Activated T-helper 1 cell treated with anti-CD3 and anti-CD28 coated beads, Interleukin-2, amount 50 U/mL, for 16 hours (primary cell): ENCODE results near the gene UBE2K.
"Not testable (repeated sequence)": the region's sequence is repeated elsewhere in the genome, so short reads cannot be mapped to it uniquely, and the experiment has no call there.

Experiments used
- DNase-seq, 2 donors: peaks; one replicate each; pipeline ENCODE4 v3.0.0-alpha.2; 2020; ENCODE audit warnings: low read depth in 1 of 2, low spot score in 1 of 2

UBE2K gene

DNA sequence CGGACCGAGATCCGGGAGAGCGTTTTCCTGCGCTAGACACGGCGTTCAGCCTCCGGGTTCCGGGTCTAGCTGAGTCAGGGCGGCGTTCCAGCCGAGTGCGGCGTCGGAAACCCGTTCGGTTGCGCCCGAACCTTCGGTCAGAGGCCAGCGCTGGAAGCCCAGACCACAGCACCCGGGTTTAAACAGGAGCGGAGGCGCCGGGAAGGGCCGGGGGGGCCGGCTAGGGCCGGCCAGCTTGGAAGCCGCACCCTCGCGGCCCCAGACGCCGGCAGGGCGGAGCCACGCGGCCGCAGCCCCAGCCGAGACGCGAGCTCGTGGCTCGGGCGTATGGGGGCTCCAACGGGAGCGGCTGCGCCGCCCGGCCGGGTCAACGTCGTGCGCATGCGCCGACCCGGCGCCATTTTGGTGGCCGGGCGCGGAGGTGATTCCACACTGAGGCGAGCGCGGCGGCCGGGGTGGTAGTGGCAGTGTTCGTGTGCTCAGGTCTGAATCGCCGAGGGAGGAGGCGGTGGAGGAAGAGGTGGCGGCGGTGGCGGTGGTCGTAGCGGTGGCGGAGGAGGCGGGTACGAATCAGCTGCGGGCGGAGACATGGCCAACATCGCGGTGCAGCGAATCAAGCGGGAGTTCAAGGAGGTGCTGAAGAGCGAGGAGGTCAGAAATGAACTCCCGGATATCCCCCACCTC, at the start of gene UBE2K:
TSS of gene UBE2K (plus strand) at position 397 of the 684 bp plus-strand sequence. CDS start at position 589, 192 bp downstream.
- DNase-seq, result peak; percentile 77 to 86

- no peak for DNase-seq
These were observed 49.7 kb upstream of the UBE2K start for GRCh38 chr4:39648213-39648612.

GRCh38 chr4:39648827-39649558, 48.9 kb upstream of the UBE2K start:
- DNase-seq, result no peak

- no peak for DNase-seq
These were observed 48.2 kb upstream of the UBE2K start for GRCh38 chr4:39649639-39650265.

DNA sequence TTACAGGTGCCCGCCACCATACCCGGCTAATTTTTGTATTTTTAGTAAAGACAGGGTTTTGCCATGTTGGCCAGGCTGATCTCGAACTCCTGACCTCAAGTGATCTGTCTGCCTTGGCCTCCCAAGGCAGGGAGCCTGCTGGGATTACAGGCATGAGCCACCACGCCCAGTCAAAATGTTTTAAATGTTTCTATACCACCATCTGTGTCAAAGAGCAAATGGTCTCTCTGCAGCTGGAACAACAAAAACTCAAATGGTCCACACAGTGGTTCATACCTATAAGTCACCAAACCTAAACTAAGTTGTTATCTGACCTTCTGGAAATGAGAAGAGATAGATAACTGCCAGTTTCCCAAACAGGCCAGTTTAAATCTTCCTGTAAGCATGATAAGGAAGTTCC, 46.4 kb upstream of the UBE2K start:
- DNase-seq, result not testable (repeated sequence)

GRCh38 chr4:39655211-39655610, 42.7 kb upstream of the UBE2K start:
- DNase-seq, result no peak

DNA sequence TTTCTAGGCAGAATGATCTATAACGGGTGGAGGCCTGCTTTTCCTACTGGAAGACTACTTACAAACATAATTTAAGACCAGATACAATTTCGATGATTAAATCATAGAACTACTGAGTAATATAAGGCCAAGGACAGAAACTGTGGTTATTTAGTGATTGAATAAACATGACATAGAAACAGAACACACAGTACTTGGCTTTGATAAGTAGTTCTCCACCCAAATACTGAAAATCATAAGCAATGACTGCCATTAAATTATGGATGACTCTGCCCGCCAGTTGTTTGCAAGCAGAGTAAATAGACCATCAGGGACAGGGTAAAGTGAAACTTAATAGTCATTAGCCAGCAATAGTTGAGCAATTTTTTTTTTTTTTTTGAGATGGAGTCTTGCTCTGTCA, 42.1 kb upstream of the UBE2K start:
- no peak for DNase-seq

GRCh38 chr4:39656638-39657037, 41.3 kb upstream of the UBE2K start:
- DNase-seq, result not testable (repeated sequence)

GRCh38 chr4:39657465-39657864, 40.5 kb upstream of the UBE2K start:
- no peak for DNase-seq

- no peak for DNase-seq
These were observed 39.2 kb upstream of the UBE2K start for GRCh38 chr4:39658756-39659155.

DNA sequence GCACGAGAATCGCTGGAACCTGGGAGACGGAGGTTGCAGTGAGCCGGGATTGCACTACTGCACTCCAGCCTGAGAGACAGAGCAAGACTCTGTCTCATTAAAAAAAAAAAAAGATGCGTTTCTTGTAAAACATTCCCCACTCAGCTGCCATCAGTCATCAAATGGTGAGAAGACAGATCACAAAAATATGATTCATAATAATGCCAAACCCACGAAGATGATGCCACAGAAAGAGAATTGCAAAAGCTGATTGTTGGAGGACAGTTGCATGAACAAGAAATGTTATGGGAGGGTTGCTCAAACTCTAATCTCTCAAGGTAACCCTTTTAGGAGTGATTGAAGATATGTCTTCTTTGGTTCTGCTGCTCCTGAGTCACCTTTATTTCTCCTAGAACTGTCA, 37.9 kb upstream of the UBE2K start:
- no peak for DNase-seq

GRCh38 chr4:39660757-39661156, 37.2 kb upstream of the UBE2K start:
- no peak for DNase-seq

DNA sequence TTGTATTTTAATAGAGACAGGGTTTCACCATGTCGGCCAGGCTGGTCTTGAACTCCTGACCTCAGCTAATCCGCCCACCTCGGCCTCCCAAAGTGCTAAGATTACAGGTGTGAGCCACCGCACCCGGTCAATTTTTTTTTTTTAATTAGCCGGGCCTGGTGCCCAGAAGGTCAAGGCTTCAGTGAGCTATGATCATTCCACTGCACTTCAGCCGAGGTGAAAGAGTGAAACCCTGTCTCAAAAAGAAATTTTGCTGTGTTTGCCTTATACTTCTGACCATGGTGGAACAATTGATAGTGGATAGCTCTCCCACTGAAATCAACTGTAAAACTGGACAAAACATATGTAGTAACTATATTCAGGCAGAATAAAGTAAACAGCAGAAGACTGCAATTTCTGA, 35.3 kb upstream of the UBE2K start:
- DNase-seq, result no peak

- DNase-seq, result no peak
These were observed 32.9 kb upstream of the UBE2K start for GRCh38 chr4:39664828-39665731.

- no peak for DNase-seq
These were observed 30.2 kb upstream of the UBE2K start for GRCh38 chr4:39667706-39668105.

DNA sequence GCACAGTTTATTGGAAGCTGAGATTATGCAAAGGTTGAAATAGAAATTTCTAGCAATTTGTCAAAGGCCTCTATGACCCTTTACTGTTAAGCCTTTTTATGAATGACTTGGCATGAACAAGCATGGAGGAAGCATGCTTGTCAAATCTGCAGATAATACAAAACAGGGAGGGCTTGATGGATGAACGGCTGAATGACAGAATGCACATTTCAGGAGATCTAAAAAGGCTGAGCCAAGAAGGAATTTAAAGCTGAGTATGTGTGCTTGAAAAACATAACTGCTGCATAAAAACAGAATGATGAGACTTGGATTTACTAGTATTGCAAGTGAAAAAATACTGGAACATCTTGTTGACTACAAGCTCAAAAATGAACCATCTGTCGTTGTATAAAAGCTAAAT, 29.0 kb upstream of the UBE2K start:
- DNase-seq, result no peak

- DNase-seq, result not testable (repeated sequence)
These were observed 27.6 kb upstream of the UBE2K start for GRCh38 chr4:39670296-39670695.

DNA sequence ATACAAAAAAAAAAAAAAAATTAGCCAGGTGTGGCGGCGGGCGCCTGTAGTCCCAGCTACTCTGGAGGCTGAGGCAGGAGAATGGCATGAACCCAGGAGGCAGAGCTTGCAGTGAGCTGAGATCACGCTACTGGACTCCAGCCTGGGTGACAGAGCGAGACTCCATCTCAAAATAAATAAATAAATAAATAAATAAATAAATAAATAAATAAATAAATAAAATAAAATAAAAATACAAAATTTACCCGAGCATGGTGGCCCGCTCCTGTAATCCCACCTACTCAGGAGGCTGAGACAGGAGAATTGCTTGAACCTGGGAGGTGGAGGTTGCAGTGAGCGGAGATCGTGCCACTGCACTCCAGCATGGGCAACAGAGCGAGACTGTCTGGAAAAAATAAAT, 22.3 kb upstream of the UBE2K start:
- not testable (repeated sequence) for DNase-seq

GRCh38 chr4:39681003-39681402, 16.9 kb upstream of the UBE2K start:
- not testable (repeated sequence) for DNase-seq

GRCh38 chr4:39682138-39682537, 15.8 kb upstream of the UBE2K start:
- no peak for DNase-seq

DNA sequence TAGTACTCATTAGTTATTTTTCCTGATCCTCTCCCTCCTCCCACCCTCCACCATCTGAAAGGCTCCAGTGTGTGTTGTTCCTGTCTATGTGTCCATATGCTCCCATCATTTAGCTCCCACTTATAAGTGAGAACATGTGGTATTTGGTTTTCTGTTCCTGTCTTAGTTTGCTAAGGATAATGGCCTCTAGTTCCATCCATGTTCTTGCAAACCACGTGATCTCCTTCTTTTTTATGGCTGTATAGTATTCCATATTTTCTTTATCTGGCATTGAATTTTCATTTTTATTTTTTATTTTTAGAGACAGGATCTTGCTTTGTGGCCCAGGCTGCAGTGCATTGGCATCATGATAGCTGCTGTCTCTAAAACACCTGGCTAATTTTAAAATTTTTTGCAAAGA, 11.9 kb upstream of the UBE2K start:
- no peak for DNase-seq
